Stimulated activated CD4-positive, alpha-beta T cell treated with anti-CD3 and anti-CD28 coated beads, Interleukin-12 subunit alpha, Interleukin-12 subunit beta, amount 100 ng/mL, for 48 hours (primary cell): ENCODE data around the gene ADAMTS2.

Source experiments
- DNase-seq, 3 donors: peaks; one replicate each; pipeline ENCODE4 v3.0.0-alpha.2; 2020; ENCODE audit warnings: low read depth in 2 of 3, low spot score in 1 of 3

ADAMTS2 gene

DNA sequence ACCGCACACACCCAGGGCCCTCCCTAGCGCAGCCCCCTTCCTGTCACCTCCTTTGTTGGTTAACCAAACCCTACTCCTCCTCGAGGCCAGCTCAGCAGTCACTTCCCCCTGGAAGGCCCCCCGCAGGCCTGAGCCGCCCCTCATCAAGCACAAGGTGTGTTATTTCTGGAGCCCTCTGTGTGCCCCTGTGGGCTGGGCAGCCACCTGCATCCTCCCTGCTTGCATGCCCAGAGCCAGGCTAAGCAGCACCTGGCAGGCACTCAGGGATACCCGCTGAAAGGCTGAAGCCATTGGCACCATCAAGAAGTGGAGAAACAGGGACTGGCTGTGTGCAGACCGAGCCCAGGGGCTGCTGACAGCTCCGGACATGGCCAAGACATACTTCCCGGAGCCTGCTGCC is 163.3 kb downstream of the ADAMTS2 start:
- no peak for DNase-seq

DNA sequence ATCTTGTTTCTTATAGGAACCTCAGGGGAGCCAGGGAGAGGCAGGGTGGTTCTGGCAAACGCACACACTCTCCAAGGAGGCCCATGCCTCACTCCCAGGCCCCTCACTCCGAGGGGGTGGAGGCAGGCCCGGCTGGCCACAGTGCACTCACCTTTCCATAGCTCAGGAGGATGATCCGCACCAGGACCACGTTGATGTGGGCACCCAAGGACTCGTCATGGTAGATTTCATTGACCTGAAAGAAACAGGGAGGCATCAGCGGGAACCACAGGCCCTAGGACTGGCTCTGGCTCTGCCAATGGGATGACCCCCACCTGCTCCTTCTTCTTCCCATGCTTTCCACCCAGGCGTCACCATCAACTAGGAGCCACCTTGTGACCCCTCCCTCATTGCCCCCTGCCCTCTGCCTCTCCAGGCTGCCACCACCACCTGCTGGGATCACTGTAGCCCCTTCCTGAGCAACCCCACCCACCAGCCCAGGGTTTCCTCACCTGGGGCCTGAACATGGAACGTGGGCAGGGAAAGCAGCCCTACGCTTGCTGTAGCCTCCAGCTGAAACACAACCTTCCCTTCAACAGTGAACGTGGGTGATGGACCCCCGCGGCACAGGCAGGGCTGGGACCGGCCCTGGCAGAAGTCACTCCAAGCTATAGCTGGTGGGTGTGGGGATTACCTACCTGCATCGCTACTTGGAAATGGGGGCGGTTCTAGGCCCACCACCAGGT is 164.2 kb downstream of the ADAMTS2 start:
- DNase-seq: no peak

DNA sequence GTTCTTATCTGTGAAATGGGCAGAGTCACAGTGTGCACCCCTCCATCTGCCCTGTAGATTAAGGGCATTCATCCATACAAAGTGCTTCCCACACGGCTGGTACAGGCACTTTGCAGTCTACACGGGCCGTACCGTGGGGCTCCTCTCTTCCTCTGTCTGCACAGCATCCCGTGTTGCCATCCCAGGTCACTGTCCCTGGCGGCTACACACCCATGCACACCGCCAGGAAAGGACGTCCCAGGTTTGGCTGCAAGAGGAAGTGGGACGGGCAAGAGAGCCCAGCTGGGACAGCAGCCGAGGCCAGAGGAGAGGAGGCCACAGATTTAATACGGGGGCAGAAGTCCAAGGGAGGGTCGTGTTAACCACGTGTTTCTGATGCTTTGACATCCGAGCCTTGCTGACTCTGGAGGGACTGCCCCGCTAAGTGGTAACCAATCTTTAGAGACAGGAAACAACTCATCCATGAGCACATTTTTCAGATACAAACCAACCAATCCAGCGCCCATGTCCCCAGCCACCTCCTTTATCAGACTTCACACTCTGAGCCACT is 165.1 kb downstream of the ADAMTS2 start:
- no peak for DNase-seq

DNA sequence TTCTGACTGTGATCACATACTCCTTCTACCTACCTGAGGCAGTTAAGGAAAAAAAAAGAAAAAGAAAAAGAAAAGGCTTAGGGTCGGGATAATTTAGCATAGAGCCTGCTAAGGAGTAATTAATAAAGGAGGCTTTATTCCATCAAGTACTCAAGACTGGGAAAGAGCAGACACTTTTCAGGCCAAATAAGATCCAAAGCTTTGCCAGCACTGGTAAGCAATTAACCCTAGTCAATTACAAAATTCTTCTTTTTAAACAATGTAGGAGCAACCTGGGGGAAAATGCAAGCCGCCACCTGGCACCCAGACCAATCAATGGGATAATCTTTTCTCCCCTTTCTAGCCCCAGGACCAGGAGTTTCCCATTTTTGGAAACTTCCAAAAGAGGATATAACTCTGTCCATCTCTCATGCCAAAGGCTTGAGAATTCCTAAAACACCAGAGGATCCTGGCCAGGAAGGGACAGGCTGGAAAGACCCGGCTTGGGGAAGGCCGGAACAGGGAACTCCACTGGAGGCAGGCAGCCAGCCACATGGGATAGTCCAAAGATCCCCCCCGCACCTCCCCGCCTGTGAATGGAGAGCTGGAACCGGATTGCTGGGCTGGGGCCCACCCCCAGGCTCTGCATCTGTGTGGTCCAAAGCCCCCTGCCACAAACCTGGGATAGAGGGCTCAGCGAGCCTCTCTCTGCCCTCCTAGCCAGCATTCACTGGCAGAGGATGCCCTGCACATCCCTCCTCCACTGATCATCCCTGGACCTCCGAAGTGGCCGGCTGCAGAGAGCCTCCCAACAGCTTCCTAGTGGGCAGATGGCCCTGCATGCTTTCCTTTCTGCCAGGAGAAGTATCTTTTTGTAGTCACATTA is 167.3 kb downstream of the ADAMTS2 start:
- no peak for DNase-seq

DNA sequence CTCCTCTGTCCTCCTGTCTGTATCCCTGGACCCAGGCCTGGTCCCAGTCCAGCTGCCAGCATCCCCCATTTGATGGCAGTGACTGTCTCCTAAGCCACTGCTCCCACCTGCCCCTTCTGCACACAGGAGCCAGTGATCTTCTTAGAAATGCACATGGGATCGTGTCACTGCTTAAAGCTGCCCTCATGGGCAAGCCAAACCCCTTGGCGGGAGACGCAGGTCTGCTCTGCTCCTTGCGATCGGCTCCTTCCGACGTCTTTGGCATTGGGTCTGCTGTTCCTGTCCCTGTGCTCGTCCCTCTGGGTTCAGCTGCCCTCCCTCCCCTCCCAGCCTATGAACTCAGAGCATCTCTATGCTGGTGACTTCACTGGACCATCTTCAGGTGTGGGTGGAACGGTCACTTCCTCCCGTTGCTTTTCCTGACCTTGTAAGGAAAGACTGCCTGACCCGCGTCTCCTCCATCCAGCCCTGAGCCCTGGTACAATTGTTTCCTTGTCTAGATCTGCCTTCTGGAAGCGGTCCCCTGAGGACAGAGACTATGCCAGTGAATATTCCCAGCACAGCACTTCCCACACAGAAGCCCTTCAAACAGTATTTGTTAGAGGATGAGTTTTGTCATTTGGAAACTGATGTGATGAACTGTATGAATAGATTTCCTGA is 168.6 kb downstream of the ADAMTS2 start:
- DNase-seq: no peak

DNA sequence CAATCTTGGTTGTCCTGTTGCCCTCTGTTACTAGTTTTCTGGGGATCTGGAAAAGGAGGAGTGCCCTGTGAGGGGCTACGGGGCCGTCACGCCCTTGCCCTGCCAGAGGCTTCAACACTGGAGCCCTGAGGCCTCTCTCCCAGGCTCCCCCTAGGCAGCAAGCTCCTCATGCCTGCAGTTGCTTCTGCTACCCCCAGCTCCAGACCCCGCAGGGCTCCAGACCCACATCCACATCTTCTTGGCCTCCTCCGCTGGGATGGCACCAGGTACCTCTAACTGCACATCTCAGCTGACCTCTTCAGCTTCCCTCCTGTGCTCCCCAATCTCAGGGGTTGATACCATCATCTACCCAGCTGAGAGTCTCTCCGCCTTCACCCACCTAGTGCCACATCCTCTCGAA is 169.1 kb downstream of the ADAMTS2 start:
- no peak for DNase-seq

DNA sequence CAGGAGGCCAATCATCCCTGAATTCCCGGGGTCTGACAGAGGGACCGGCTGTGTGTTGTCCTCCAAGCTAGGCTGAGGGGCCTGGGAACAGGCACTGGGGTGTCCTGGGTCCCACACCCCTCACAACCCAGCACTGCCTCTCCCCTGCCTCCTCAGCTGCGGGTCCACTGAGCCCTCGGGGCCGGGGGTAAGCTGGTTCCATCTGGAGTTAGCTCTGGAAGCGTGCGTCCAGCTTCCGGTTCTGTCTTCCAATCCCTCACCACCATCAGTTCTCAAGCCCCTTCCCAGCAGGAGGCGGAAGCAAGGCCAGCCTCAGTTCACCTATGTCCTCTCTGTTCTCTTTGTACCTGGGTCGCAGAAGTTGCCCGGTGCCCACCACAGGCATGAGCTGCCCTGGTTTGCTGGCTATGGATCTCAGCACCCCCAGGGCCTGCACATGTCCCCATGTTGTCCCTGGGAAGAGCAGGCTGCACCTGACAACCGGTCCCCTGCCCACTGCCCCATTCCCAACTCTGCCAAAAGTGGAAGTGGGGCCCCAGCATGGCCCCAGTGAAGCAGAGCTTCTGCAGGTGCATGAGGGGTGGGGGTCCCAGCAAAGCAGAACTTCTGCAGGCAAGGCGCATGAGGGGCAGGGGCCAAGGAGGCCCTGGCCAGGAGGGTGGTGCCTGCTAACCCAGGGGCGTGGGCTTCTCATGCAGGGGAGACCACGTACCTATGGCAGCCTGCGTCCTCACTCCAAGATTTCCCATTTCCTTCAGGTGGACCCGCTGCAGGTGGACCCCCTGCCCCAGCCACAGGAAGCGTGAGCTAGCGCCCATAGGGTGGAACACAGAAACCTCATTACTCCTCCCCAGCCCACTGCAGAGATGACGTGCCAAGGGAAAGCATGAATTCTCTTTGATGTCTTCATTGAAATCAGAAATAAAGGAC is 173.2 kb downstream of the ADAMTS2 start:
- no peak for DNase-seq

DNA sequence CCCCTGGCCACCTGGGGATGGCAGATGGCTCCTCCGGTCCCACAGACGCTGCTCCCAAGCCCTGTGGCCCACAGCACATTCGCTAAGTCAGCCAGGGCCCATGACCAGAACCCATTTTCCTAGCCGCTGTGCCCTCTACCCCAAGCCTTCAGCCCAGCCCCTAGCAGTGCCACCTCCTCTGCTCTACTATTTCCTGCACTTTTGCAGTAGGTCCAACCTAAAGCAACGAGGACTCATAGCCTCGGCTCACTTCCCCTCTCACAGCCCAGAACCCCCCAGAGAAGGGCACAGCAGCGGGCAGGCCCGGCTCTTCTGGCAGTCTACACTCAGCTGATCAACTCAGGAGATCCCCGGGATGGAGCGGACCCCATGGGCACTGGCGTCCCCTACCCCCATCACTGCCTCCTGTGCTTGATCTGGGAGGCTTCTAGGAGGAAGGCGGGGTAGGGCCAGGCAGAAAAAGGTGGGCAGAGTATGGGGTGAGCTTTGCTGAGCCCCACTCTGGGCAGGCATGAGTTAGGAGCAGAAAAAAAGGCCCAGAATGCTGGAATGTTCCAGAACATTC is 173.9 kb downstream of the ADAMTS2 start:
- no peak for DNase-seq

DNA sequence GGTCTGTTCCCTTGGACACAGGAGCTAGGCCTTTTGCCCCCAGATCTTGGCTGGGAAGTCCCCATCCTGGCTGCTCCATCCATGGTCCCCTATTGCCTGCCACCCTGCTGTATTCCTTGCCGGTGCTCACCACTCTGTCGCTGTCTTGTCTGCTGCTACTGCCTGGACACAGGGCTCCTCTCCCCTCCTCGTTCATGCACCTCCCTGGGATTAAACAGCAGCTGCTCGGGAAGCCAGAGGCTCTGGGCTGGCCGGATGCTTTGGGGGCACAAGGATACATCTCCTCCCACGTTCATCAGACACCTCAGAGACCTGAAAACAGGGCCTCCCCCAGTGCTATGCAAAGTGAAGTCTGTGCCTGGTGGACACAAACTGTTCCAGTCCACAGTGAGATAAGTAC is 174.7 kb downstream of the ADAMTS2 start:
- DNase-seq: no peak

DNA sequence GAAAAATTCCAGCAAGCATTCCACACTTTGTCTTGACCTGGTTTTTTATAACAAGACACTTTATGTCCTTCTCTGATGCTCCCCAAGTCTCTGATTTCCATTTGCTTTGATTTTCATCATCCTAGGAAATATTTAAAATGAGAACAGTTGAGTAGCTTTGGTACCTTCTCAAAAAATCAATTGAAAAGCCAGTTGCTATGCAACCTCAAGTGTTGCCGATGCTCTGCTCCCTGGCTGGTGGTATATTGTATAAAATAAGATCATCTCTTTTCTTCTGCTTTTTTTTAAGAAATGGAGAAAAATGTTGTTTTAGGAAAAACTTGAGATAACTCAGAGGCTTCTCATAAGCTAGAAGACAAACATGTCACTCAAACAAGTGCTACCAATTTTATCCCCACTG is 175.4 kb downstream of the ADAMTS2 start:
- no peak for DNase-seq

DNA sequence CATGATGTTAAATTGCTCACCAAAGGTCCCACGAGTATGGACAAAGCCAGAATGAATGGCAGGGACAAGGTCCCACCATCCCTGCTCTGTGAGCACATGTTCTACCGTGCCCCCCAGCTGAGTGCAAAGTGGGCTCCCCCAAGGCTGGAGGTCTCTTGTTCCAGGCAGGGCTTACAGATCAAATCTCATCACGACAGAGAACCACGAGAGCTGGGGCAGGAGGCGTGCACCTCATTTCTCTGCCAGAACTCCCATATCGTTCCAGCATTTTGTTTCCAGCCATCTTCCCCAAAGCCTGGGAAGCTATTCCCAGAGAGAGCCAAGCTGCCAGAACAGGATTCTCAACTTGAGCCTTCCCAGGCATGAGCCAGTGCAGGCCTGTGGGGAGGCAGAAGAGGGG is 176.6 kb downstream of the ADAMTS2 start:
- no peak for DNase-seq

DNA sequence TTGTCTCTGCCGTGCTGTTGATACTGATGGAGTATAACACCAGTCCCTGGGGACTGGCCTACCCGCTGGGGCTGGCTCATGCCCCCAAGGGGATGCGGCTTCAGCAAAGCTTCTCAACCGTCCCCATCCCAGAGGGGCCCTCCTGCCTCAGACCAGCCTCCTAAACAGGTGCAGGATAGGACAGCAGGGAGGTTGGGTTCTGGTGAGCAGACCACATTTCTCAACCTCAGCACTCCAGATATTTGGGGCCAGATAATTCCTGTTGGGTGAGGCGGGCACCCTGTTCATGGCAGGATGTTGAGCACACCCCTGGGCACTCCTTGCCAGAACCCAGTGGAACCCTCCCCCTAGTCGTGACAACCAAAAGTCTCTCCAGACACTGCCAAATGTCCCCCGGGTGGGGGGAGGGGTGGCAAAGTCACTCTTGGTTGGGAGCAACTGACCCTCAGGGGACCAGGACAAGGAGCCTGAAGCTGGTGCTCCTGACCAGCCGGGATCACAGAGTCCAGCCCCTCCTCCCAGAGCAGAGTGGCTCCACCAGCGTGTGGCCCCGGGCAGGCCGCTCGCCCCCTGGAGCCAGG is 177.3 kb downstream of the ADAMTS2 start:
- no peak for DNase-seq

DNA sequence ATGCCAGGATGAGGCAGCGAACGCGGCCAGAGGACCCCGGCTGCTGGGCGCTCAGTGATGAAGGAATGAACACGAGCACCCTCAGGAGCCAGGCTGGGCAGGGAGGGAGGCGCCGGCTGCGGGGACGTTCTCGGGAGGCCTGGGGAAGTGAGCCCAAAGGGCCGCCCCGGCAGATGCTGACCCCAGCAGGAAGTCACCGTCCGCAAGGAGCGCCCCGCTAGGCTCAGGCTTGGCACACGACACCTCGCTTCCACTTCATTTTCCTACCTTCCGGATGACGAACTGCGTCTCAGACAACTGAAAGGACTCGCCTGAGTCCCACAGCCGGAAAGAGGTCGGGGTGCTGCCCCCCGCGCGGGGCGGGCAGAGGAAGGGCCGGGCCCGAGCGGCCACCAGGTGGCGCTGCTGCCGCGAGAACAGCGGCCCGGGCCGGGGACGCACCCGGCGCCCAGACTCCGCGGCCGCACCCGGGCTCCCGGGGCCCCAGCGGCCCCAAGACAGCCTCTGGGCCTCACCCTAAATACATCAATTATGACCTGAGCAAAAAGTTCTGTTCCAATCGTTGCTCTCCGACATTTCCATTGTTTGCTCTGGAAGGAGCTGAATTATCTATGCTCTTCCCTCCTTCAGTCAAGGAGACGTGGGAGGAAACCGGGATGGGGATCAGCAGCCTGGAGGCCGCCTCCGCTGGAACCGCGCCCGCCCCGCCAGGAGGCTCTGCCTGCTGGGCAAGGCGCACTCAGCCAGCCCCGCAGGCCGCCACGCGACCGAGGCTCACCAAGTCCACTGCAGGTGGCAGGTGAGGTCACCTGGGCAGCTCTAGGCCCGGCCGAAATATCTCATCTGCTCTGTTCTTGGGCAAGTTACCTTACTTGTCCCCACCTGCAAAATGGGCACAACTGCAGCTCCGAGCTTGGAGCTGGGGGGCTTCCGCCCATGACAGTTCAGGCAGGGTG is 178.1 kb downstream of the ADAMTS2 start:
- peak in 2 of 3 donors; percentile 44 to 65 for DNase-seq

DNA sequence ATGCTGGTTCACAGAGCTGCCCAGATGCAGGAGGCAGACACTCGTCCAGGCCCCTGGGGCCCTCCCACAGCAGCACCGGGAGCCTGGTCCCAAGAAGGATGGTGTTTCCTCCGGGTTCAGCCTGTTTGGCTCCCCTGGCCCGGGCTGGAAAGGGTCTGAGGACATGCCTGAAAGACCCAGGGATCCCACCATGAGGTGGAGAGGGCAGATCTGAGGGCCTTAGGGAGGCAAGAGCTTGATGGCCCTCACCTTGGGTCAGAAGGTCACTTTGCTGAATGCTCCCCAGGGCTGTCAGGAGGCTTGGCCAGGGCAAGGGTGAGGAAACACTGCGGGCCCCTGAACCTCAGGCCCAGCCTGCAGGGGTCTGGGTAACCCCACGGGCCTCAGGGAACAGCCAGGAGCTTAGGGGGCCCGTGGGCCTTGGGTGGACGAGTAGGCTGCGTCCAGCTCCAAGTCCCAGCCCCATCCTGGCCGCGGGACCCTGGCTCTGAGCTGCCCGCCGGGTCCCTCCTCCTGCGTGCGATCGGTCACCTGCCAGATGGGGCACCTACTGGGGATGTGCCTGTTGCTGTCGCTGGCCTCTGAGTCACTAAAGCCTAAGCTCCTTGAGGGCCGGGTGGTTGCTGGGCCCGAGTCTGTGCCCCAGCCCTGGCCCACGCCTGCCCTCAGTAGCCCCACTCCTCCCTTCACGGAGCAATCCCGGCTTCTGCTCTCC is 178.9 kb downstream of the ADAMTS2 start:
- DNase-seq: no peak

DNA sequence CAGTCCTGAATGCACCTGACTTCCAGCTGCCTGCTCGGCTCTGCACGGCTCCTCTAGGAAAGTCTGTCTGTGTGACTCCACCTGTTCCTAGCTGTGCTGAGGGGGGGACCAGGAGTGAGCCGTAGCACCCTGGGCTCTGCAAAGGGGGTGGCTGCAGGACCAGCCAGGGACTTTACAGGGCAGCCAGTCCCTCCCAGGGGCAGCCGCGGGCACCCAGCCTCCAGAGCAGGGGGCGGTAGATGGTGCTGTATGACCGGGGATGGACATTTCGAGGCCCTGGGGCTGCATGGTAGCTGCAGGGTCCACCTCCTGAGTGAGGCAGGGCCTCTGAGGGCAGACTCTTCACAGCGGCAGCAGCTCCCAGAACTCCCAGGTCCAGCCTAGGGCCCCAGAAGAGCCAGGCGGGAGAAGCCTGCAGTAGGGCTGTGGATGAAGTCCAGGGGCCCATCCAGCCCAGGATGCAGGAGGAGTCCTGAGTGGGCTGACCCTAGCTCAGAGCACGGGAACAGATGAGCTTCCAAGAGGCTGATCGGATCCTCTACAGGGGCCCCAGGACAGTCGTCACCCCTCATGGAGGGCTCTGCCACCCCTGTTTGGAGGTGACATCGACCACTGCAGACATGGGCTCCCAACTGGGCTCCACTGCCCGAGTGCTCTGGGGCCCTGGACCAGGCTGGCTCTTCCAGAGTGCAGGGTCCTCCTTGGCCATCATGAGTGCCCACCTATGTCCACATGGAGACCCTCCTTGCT is 179.7 kb downstream of the ADAMTS2 start:
- no peak for DNase-seq

DNA sequence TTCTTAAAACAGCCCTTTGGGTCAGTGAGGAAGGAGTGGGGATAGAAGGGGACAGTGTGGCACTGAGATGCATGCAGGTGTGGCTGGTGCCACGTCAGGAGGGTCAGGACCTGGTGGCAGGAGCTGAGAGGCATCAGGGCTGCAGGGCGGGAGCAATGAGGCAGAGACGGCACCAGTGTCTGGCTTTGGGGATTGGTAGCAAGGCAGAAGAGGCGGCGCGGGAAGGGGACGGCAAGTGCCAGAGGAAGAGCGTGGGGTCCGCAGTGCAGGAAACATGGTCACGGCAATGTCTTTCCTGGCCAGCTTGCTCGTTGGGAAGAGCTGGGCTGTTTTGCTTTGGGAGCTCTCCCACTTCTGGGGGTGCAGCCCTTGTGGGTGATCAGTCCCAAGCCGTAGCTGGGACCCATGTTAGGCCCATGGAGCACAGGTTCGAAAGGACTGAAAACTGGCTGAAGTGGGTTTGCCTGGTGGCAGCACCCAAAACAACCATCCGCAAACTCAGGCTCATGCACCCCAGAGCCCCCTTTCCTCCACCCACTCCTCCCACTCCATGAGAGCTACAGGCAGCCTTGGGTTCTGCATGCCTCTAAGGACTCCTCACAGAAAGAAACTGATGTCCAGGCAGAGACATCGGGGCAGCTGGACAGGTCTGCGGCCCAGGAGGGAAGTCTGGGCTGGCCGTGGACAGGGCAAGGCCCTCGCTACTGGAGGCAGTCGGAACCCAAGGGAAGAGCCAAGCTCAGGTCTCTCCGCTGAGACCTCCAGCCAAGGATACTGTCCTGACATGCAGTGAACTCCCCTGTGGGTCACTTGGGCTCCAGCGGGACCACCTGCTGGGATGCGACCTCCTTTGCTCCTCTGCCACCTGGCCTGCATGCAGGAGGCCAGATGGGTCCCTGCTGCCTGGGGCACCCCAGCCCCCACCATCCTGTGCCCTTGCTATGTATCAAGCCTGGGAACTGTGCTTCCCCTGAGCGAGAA is 180.6 kb downstream of the ADAMTS2 start:
- no peak for DNase-seq
